Activated CD4-positive, CD25-positive, alpha-beta regulatory T cell (primary cell): ENCODE measurements around the gene HYLS1.
"Not testable (repeated sequence)": the region's sequence is repeated elsewhere in the genome, so short reads cannot be mapped to it uniquely, and the experiment has no call there.

Source experiments
- DNase-seq, 4 experiments: peaks; one replicate each; lab custom pipeline; 2025; lab: John Stamatoyannopoulos, UW

The HYLS1 gene, protein sequence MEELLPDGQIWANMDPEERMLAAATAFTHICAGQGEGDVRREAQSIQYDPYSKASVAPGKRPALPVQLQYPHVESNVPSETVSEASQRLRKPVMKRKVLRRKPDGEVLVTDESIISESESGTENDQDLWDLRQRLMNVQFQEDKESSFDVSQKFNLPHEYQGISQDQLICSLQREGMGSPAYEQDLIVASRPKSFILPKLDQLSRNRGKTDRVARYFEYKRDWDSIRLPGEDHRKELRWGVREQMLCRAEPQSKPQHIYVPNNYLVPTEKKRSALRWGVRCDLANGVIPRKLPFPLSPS

DNA sequence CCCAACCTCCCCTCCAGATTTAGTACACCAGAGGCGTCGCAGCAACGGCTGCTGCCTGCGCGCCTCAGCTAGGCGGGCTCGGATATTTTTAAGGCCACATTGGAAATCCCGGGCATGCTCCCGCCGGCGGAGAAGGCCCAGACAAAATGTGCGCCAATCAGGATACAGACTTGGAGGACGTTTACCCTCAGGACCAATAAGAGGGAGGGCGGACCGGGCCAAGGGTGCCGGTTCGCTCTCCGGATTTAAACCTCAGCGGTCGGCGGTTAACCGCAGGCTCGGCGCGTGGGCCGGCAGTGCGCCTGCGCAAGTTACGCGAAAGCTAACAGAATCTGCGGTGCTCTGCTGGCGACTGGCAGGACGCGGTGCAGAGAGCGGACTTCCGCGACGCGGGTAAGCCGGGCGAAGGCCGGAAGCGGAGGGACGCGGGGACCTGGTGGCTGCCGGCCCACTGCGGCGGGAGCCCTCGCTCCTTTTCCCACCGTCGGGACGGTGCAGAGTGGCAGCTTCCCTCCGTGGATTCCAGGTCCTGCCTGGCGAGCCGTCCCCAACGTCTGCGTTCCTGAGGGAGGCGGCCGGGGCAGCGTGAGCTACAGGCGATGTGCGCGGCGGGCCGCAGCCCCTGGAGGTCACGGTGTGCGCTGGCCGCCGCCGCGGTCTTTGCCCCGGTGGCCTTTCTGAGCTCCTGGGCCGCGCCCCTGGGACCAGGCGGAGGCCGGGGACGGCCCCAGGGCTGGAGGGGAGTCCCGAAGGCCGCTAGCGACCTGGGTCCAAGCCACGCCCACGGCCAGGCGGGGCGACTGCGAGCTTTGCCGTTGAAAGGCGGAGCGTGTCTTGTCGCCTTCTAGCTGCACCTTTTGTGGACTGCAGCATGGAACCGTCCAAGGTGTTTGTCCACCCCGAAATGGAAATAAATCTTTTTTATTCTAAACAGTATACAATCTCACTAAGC is at the start of gene HYLS1:
TSS of gene HYLS1 (plus strand) at position 296 of the 952 bp plus-strand sequence. CDS start 11,701 bp downstream, outside the sequence.
- peak; percentile 80 to 93 (median 85) for DNase-seq

DNA sequence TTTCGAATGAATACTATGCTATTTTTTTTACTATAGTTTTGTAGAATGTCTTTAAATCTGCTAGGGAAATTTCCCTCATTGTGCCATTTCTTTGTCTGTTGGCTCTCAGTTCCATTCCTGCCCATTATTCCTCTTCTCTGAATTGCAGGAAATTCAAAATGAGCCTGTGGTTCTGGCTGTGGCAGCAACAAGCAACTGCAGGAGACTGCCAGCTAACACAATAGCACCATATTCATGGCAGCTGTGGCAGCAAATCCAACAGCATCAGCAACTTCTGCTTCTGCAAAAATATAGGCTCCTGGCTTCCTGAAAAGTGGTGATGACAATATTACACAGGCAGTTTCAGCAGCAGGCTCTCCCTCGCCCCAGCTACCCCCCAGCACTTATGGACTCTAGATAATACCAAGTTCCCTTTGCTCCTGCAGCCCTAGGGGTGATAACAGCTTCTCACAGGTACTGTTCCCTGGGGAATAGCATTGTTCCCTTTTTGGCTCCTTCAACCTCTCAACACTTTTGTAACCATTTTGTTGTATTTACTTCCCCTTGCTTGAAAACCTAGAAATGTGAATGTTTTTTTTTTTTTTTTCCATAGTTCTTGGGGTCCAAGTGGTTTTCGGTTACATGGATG is 45.0 kb upstream of the HYLS1 start:
- no peak for DNase-seq

DNA sequence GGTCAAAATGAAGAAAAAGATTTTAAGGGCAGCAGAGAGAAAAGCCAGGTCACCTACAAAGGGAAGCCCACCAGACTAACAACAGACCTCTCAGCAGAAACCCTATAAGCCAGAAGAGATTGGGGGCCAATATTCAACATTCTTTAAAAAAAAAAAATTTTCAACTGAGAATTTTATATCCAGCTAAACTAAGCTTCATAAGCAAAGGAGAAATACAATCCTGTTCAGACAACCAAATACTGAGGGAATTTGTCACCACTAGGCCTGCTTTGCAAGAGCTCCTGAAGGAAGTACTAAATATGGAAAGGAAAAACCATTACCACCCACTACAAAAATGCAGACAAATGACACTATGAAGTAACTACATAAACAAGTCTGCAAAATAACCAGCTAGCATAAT is 41.3 kb upstream of the HYLS1 start:
- no peak for DNase-seq

DNA sequence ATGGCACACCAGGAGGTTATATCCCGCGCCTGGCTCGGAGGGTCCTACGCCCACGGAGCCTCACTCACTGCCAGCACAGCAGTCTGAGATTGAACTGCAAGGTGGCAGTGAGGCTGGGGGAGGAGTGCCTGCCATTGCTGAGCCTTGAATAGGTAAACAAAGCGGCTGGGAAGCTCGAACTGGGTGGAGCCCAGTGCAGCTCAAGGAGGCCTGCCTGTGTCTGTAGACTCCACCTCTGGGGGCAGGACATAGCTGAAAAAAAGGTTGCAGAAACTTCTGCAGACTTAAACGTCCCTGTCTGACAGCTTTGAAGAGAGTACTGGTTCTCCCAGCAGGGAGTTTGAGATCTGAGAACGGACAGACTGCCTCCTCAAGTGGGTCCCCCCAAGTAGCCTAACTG is 29.8 kb upstream of the HYLS1 start:
- not testable (repeated sequence) for DNase-seq

DNA sequence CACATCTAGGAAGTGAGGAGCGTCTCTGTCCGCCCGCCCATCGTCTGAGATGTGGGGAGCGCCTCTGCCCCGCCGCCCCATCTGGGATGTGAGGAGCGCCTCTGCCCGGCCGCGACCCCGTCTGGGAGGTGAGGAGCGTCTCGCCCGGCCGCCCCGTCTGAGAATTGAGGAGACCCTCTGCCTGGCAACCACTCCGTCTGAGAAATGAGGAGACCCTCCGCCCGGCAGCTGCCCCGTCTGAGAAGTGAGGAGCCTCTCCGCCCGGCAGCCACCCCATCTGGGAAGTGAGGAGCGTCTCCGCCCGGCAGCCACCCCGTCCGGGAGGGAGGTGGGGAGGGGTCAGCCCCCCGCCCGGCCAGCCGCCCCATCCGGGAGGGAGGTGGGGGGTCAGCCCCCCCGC is 24.7 kb upstream of the HYLS1 start:
- not testable (repeated sequence) for DNase-seq

DNA sequence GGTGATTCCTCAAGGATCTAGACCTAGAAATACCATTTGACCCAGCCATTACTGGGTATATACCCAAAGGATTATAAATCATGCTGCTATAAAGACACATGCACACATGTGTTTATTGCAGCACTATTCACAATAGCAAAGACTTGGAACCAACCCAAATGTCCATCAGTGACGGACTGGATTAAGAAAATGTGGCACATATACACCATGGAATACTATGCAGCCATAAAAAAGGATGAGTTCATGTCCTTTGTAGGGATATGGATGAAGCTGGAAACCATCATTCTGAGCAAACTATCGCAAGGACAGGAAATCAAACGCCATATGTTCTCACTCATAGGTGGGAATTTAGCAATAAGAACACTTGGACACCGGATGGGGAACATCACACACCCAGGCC is 22.1 kb upstream of the HYLS1 start:
- not testable (repeated sequence) for DNase-seq

DNA sequence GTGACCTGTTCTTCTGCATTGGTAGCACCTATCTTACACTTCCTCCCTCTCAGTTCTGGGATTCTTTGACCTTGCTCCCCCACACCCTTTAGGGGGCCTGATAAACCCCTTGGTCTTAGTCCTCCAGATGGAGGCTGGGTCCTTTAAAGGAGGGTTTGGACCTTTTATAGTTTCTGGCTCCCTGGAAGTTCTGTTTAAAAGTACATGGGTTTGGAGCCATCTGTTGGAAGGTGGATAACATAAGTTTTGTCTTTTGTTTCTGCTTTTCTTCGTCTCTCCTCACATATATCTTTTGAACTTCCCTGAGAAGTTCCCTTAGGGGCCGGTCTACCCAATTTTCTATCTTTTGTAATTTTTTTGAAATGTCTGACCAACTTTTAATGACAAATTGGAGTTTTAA is 17.9 kb upstream of the HYLS1 start:
- no peak for DNase-seq

DNA sequence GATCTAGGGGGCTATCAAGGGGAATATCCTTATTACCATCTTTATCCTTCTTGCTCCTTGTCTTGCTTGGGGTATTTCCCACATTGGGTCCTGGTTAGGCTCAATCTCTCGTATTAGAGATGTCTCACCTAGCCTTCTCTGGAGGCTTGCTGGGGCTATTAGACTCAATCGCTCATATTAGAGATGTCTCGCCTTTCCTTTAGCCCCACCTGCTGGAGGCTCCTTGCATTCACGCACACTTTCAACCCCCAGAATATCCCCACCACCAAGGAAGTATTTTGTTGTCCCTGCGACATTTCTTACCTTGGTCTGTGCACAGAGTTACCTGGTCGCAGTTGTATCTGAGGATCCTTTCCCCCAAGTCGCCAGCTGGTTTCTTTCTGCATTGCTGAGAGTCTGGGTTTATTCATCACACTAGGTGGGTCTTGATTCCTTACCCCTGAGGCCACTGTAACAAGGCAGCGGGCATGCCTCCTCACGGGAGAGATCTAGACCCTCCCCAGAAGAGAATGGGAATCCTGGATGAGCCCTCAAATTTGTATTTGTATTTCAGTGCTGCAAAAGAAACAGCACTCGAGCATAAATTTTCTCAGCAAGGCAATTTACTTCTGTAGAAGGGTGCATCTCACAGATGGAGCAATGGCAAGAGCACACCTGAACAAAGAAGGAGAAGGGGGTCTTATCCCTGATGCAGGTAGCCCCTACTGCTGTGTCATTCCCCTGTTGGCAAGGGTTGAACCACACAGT is 15.9 kb upstream of the HYLS1 start:
- DNase-seq, result peak in 1 of 4 experiments; percentile 3

DNA sequence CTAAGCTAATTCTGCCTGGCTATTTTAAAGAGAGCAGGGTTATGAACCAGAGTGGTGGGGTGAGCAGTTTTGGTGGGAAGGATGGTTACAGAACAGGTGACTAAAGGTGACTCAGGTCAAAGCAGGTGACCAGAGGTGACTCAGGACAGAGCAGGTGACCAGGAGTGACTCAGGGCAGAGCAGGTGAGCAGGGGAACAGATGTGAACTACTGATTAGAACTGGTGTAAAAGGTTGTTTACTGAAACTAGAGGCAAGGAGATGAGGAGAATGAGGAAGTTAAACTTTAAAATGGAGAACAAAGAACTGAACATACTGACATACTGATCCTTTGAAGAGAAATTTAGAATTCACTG is 15.4 kb upstream of the HYLS1 start:
- no peak for DNase-seq

DNA sequence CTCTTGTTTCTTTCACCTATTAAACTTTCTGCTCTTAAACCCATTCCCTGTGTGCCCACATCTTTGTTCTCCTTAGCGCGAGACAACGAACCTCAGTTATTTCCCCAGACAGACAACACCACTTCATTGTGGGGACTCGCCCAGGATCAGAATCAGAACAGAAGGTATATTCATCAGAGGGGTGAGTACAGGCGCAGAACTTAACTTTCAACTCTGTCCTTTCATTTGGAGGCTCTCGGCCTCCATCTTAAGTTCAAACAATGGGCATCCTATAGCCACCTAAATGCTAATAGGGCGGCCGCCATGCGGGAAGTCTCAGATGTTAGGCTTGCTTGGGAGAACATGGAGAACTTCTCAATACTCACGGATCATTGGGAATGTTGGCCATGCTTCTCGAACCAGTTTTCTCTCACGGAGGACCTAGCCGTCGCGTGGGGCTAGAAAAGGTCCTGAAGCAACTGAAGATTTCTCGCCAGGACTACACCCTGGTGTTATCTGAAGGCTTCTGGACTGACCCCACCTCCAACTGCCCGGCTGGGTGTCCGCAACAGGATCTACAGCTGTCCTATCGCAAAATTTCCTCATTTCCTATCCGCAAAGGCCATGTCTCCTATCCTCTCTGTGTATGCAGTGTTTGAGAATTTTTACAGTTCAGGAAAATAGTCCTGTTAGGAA is 13.4 kb upstream of the HYLS1 start:
- no peak for DNase-seq

DNA sequence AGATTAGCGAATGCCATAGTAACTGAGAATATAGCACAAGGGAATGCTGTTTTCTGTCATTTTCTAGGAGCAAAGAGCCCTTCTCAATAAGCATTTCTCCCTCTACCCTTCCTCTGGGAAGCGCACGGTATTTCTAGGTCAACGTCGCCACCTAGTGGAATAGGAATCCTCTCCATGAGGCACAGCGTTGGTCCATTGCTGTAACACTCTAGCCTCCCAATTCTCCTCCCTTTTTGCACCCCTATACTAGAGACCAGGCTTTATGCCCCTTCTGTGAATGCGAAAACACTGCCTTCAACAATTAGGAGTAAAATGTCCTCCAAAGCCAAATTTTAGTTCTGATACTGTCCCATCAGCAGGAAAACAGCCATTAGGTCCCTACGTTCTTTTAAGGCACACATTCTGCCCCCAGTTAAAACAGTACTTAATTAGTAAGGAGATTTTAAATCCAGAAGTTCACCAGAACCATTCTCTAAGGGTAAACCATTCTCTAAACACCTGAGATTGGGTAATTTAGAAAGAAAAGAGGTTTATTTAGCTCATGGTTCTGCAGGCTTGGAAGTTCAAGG is 12.8 kb upstream of the HYLS1 start:
- peak in 2 of 4 experiments; percentile 2 for DNase-seq

DNA sequence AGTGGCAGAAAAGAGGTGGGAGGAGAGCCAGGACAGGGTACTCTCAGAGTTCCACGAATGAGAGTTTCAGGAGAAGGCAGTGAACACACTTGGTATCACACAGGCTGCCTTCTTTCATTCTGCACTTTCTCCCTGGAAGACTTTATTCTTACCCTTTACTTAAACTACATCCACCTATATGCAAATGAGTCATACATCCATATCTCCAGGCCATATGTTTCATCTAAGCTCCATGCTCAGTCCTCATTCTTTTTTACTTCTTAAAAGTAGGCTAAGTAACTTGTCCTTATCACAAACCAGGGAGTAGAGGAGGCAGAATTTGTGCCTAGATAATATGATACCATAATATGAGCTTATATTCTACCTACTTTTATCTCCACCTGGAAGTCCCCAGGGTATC is 6.2 kb upstream of the HYLS1 start:
- no peak for DNase-seq

DNA sequence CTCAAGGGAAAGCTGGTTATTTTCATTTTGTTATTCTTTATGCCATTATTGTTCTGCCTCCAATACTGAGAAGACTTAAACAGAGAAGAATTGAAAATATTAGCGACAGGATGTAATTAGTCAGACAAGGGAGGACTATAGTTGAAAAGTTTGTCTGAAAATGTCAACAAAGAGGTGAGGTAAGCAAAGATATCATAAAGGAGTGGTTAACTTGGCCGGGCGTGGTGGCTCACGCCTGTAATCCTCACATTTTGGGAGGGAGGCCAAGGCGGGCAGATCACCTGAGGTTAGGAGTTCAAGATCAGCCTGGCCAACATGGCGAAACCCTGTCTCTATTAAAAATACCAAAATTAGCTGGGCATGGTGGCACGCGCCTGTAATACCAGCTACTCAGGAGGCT is 4.1 kb upstream of the HYLS1 start:
- no peak for DNase-seq

DNA sequence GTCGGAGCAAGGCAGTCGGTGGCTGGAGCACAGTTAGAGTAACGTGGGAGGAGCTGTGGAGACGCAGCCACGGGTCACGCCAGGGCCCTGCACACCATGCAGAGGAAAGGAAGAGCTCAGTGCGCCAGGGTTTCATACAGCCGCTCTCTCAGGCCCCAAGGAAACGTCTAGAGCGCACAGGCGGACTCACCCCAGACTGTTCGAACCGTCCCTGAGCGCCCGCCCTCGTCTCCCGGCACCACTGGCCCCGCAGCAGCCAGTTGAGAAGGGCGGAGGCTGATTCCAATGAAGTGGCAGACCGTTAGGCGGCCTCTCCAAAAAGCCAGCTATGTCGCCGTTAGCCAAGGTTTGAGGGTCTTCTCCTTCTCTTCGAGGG is 483 bp upstream of the HYLS1 start:
- DNase-seq, result peak in 2 of 4 experiments; percentile 23 to 27

DNA sequence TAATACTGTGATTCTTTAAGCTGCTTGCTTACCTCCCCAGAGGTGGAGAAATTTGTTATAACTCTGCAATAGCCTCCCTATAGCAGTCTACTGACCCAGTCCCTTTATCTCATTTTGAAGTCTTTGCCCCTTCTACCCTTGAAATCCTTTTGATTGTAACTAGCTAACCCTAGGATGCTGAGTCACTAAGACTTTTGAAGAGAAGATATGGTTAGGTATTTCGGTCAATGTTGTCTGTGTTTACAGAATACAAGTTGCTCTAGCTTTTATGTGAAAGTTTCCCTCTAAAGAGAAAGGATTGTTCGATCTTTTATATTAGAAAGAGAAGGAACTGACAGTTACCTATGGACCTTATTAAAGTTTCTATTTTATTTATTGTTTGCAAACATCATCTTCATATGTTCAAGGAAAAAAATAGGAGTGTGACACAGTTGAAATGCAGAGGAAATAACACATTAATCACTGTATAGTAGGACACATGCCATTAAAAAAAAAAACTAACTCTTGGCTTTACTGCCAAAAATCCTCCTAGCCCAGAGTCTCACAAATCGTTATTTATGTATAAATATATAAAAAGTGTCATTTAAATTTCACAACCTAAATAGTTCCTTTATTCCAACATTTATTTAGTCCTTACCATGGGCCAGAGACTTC is 3.1 kb downstream of the HYLS1 start:
- DNase-seq, result no peak

DNA sequence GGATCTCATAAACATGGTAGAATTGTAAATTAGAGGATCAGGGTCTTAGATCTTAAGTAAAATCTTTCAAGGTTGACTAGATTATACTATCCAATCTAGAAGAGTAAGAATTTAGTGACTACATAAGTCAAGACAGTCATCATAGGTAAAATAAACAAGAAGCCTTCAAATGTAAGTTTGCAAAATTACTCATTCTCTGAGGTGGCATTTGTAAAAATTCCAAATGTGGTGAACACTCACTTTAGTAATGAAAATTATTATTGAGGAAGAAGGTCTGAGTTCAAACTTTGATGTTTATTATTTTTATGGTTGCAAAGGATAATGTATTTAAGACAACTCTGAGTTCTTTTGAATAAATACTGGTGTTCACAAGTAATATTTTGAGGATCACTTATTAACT is 4.6 kb downstream of the HYLS1 start:
- DNase-seq, result no peak

DNA sequence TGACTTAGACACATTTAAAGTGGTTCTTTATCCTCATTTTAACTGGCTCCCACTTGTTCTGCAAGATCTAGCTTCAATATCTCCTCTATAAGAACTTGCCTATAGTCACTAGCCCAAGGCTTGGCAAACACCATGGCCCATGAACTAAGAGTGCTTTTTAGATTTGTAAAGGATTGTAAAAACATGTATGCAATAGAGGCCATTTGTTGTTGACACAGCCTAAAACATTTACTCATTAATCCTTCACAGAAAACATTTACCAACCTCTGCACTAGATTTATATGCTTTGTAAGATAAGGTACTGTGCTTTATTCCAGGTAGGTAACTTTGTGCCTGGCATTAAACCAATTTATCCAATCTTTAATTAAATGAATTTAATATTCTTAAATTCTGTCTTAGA is 5.5 kb downstream of the HYLS1 start:
- no peak for DNase-seq

DNA sequence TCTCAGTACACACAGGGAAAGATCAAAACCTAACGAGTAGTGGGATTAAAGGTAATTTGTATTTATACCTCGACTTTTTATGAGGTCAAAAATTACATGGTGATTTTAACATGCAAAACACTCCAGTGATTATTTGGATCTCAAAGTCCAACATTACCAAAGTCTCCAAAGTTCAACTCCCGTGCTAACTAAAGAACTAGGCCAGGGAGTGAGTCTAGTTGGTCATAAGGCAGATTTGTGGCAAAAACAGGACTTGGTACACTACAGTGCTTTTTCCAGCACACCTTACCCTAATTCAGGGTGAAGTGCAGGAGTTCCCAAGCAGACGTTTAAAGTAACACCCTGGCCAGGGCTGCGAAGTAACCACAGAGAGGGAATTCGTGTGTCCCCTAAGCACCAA is 14.4 kb downstream of the HYLS1 start:
- no peak for DNase-seq

DNA sequence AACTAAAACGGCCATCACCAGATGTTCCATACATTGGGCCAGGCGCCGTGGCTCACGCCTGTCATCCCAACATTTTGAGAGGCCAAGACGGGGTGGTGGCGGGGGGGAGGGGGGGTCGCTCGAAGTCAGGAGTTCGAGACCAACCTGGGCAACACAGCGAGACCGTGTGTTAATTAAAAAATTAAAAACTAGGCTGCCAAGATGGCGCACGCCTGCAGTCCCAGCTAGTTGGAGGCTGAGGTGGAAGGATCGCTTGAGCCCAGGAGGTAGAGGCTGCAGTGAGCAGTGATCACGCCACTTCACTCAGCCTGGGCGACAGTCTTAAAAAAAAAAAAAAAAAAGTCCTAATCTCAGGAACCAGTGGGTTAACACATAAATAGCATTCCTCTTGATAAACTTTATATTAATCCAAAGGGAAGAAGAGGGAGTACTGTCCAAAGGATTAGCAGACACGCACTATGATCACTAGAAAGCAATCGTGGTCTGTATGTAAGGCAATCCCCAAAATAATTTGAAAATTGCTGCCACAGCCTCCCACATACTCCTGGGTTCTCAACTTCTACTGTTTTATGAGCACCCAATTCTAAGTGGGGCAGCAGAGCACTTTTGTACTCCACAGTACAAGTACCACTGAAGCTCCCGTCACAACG is 14.9 kb downstream of the HYLS1 start:
- DNase-seq, result no peak
